GM19025 (cell line): ENCODE measurements around the gene ARFGAP2.

Source experiments
- ATAC-seq: cut with Tn5 transposase; IDR thresholded peaks from one replicate; pipeline ENCODE4 v1.9.1; 2021; ENCODE audit warnings: mild to moderate bottlenecking, low read depth, moderate library complexity; ENCODE audit not compliant: unreplicated experiment

ARFGAP2 gene

DNA sequence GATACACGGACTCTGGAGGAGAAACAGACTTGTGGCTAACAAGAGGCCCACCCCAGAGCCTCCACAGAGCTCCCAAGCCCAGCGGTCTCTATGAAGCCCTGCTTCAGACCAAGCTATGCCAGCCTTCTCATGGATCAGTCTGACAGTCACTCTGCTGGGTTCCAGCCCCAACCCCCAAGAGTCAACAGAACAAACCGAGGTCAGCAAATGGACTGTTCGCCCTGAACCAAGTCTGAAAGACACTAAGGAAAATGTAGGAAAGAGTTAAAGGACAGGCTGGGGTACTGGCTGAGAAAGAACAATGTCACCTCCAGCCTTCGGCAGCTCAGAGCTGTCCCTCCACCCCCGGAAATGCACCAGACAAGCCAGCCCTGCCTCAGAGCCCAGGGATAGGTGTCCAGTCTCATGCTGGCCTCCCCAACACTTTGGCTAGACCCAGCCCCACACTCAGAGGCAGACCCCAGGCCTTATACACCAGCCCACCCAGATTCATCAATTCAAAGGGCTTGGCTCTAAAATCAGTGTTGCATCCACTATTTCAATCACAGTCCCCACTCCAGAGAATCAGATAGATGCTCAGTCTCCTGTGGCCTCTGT lies 3.8 kb downstream of the ARFGAP2 start:
- ATAC-seq, result no peak

DNA sequence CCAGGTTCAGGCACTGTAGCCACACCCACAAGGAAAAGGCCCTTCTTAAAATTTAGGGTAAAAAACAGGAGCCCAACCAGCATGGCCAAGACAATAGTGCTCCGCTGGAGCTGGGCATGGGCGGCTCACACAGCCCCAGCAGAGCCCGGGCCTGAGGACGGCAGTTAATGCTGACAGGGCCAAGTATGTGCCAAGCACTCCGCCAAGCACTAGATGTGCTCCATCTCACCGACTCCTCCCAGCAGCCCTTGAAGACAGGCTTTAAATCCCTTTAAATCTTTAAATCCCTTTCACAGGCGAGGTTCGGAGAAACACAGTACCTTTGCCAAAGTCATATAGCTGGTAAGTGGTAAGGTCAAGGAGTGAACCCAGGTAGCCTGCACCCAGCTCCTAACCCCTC lies 4.8 kb downstream of the ARFGAP2 start:
- ATAC-seq, result no peak

DNA sequence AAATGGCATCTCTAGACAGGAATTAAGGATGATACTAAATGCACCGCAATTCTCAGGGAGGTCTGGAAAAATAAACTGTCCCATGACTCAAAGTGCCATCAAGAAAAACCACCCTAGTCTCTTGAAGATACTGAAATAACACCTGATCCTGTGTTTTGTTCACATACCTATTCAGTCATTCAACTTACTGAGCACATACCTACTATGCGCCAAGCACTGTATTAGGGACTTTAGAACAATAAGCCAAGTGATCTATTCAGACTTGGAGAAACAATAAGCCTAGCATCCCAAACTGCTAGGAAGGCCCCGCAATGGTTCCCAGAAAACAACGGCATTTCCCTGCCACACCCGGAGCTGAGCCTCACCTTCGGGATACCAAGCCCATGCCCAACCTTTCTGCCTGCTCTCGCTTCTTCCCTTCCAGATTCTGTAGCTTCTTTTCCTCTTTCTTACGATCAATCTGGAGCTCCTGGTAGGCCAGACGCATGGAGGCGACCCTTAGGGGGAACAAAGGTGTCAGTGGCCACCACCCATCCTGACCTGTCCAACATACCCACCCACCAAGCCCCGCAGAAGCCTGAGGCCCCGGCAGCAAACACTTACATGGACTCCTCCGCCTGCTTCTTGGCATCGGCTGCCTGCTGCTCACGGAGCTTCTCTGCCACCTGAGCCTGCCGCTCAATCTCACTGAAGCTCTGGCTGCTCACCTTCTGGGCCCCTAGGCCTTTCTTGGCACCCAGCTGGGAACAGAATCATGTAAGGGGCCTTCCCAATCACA lies 5.4 kb downstream of the ARFGAP2 start:
- no peak for ATAC-seq

- ATAC-seq, result no peak
Observed at GRCh38 chr11:47166368-47166767, 10.3 kb downstream of the ARFGAP2 start.

DNA sequence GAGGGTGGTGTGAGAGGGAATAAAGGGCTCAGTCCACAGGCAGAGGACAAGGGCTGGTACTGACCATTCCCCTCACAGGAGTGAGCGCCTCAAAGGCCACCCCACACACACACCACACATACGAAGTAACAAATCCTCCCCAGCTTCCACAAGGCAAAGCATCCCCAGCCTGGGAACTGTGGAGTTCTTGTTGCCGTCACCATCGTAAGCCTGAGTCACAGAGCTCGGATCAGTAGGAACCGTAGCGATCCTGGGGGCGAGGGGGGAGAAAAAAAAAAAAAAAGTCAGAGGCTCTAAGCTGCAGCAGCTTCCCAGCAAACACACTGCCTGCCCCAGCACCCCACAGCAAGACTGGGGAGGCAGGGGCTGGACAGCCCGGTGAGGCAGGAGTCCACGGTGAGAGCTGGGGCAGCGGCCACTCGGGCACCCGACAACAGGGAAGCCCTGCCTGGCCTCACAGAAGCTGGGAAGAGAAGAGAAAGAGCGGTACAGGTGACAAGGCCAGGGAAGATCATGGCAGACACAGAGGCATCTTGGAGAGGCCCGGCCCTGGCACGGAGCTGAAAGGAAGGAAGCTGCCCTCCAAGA lies 11.3 kb downstream of the ARFGAP2 start:
- ATAC-seq, result no peak

- no peak for ATAC-seq
Observed at GRCh38 chr11:47164321-47164720, 12.4 kb downstream of the ARFGAP2 start.

DNA sequence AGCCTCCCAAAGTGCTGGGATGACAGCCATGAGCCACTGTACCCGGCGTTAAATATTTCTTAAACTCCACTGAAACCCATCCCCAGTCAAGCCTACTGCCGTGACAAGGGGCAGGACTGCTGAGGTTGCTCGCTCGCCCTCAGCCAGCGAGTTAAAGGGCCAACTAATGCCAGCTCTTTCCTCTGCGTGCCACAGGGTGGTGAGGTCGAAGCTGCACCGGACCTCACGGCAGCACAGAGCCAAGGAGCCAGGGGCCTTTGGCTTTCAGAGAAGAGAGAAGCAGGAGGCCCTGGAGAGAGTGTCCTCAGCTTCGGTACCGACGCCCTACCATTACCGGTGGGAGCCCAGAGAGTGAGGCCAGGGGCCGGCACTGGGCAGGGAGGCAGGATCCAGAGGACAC lies 12.8 kb downstream of the ARFGAP2 start:
- no peak for ATAC-seq

GRCh38 chr11:47163193-47163592 lies 13.5 kb downstream of the ARFGAP2 start:
- ATAC-seq, result no peak

GRCh38 chr11:47162426-47162825 lies 14.3 kb downstream of the ARFGAP2 start:
- ATAC-seq, result no peak

DNA sequence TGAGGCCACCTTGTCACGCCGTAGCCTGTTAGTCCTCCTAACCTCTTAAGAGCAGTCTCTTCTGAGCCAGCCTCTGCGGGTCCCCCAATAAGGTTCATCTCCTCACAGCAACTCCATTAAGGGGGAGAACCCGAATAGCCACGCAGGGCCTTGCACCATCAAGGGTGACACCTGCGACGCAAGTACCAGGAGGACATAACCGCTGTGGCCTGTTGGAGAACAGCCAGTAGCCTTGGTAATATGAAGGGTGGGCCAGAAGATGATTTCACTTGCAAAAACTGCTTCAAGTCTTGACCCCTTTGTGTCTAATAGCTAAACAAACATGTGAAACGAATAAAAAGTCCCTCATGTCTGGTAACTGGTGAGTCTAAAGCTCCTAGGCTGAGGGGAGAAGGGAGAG lies 14.8 kb downstream of the ARFGAP2 start:
- ATAC-seq, result no peak

DNA sequence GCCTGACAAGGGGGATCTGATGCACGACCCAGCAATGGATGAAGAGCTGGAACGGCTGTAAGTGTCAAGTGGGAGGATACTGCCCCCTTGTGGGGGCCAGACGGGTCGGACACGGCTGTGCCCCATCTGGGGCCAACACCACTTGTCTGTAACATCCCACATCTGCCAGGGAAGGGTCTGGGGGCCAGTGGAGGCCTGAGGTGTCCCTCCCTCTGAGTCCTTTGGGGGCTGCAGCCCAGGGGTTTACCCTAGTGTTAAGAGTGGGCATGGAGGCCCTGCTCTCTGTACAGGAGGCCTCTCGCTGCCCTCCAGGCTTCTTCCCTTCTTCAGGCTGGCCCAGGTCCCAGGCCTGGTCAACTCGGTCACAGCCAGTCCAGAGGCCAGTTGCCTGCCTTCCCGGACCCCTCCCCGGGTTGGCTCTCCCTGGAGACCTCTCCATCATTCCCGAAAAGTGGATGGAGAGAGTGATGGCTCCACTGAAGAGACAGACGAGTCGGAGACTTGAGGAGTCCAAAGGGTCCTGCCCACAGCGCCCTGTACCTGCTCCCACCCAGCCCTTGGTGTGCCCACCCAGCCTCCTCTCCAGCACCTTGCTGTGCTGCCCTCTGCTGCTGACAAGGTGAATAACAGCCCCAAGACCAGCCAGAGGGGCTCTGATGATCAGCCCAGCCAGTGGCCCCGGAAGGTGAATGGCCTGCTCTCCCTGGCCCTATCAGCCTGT lies 15.4 kb downstream of the ARFGAP2 start:
- no peak for ATAC-seq

GRCh38 chr11:47160753-47161133 lies 15.9 kb downstream of the ARFGAP2 start:
- ATAC-seq, result no peak

DNA sequence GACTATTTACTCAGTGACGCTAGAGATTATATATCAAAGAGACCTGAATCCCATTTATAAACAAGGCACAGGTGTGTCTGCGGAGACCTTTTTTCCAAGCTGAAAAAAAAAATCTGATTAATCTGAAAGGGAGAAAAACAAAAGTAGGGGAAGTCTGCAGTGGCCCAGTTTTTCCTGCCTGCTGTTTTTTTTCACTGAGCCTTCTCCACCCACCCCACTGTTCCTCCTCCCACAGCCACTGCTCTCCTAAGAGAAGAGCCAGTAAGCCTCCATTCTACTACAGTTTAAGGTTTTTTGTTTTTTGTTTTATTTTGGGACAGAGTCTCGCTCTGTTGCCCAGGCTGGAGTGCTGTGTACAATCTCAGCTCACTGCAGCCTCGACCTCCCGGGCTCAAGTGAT lies 18.4 kb downstream of the ARFGAP2 start:
- no peak for ATAC-seq

DNA sequence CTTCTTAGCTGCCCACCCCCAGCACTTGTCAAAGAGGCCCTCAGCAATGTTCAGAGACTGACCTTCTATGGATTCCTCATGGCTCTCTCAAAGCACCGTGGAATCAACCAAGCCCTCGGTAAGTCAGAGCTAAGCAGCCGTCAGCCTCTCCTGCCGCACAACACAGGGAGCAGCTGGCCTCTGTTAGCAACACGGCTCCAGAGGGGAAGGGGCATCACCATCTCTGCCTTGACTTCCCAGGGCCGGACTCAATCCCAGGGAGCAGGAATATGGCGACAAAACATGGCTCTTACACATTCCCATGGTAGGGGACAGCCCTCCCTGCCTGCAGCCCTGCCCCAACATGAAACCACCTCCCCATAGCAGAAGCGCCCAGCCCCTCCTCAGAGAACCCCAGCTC lies 18.9 kb downstream of the ARFGAP2 start:
- ATAC-seq, result no peak

- ATAC-seq, result no peak
Observed at GRCh38 chr11:47156951-47157350, 19.7 kb downstream of the ARFGAP2 start.

DNA sequence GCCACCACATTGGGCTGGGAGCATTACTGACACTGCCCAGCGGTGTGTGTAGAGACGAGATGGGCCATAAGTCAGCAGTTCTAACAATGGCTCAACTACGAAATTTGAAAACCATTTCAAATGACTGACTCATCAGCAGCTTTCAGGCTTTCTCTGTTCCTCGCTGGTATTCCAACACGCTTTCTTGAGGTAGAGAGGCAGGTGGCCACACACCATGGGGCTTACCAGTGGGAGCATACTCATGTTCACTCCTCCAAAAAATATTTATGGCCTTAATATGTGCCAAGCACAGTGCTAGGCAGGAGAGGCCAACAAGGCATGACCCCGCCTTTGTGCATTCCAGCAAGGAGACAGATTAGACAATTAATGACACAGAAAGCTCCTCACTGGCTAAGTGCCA lies 20.3 kb downstream of the ARFGAP2 start:
- ATAC-seq, result no peak

- no peak for ATAC-seq
Observed at GRCh38 chr11:47155879-47156278, 20.8 kb downstream of the ARFGAP2 start.

DNA sequence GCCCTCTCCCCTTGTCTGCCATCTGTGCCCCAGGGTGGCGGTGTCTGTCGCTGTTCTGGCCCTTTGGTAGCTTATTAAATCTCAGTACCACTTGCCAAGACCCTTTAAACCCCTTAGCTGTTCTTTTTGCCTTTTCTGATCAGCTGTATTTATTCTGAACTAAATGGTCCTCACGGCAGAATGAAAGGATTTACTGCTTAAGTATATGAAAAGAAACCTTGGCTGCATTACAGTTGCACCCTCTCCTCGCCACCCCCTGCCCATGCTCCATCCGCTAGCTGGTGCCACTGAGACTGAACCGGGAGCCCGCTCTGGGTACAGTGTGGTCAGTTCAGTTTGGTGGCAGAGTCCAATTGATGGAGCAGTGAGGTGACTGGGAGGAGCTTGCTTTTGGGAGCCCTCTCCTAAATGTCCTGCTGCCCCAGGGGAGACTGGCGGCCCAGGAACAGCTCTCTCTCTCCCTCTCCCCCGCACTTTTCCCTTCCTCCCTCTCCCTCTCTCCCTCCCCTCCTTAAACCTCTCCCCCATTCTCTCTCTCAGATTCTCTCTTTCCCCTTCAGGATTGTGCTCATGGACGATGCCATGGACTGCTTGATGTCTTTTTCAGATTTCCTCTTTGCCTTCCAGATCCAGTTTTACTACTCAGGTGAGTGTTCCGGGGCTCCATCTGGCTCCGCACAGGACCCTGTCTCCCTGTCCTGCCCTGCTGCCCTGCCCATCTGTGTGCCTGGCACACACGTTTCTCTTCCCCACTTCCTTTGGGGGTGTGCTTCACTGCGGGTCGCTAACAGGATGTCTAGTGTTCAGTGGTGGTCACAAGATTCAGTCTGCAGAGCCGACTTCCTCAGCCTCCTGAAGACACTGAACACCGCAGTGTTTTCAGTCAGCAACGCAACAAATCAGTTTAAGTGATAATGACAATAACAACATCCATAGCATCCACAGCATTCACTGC lies 21.8 kb downstream of the ARFGAP2 start:
- no peak for ATAC-seq

- no peak for ATAC-seq
Observed at GRCh38 chr11:47152953-47153950, 23.4 kb downstream of the ARFGAP2 start.
